ENCODE data around the gene TK1. TPM values are rescaled to one million over a fixed set of nuclear protein-coding genes. Genes with fewer than 3 reads are reported as not detected.

TK1 gene
- total and polyA plus RNA-seq, 2 donors from 2014 or later, result 9.3 to 12.7 TPM

- Histone ChIP-seq H3K4me3 (ENCODE audit: low read length in 3 of 3) (no peak overlapping the region), H3K9ac (ENCODE audit: low read length in 3 of 3) (no peak overlapping the region), H3K27ac (ENCODE audit: low read depth in 2 of 2, low read length in 2 of 2) (no peak overlapping the region), H3K36me3 (ENCODE audit: control insufficient read depth in 2 of 3, insufficient read depth in 3 of 3, low read length in 3 of 3) (no peaks in the 10 kb centered on the region), H3K4me1 (ENCODE audit: control insufficient read depth in 2 of 3, insufficient read depth in 2 of 3, low read depth in 1 of 3, low read length in 3 of 3) (peaks cover 0 to 32% (median 28%) of the 10 kb centered on the region in 3 donors), H3K9me3 (ENCODE audit: control insufficient read depth in 2 of 3, insufficient read depth in 1 of 3, low read length in 3 of 3) (no peaks in the 10 kb centered on the region), H3K27me3 (ENCODE audit: control insufficient read depth, insufficient read depth, low read length) (no peaks in the 10 kb centered on the region)
- FAIRE-seq (no peak), DNase-seq (no peak)
- TF ChIP-seq CTCF (IDR thresholded peaks at IDR 0.05; ENCODE audit: borderline replicate concordance, extremely low read depth, insufficient read depth), result no peak
- intact Hi-C loops (cut with DNase I), result no loop called here
Observed at GRCh38 chr17:78147315-78147998, 39.4 kb downstream of the TK1 start.

GRCh38 chr17:78146881-78147280 lies 40.0 kb downstream of the TK1 start:
- Histone ChIP-seq H3K9ac (ENCODE audit: low read length in 3 of 3) (no peak overlapping the region), H3K27ac (ENCODE audit: low read depth in 2 of 2, low read length in 2 of 2) (no peak overlapping the region)
- FAIRE-seq, result no peak

GRCh38 chr17:78146471-78146869 lies 40.4 kb downstream of the TK1 start:
- H3K4me1 ChIP-seq (ENCODE audit: control insufficient read depth in 2 of 3, insufficient read depth in 2 of 3, low read depth in 1 of 3, low read length in 3 of 3), result peaks cover 0 to 36% (median 27%) of the 10 kb centered on the region in 3 donors
- intact Hi-C loops (cut with DNase I), result no loop called here
- DNase-seq (no peak), FAIRE-seq (no peak)
- no peak for TF ChIP-seq CTCF (IDR thresholded peaks at IDR 0.05; ENCODE audit: borderline replicate concordance, extremely low read depth, insufficient read depth)
- no peak overlapping the region for H3K9ac ChIP-seq (ENCODE audit: low read length in 3 of 3)
- no peak overlapping the region for H3K27ac ChIP-seq (ENCODE audit: low read depth in 2 of 2, low read length in 2 of 2)
- H3K9me3 ChIP-seq (ENCODE audit: control insufficient read depth in 2 of 3, insufficient read depth in 1 of 3, low read length in 3 of 3), result no peaks in the 10 kb centered on the region
- no peaks in the 10 kb centered on the region for H3K36me3 ChIP-seq (ENCODE audit: control insufficient read depth in 2 of 3, insufficient read depth in 3 of 3, low read length in 3 of 3)
- no peak overlapping the region for H3K4me3 ChIP-seq (ENCODE audit: low read length in 3 of 3)
- no peaks in the 10 kb centered on the region for H3K27me3 ChIP-seq (ENCODE audit: control insufficient read depth, insufficient read depth, low read length)

More at GRCh38 chr17:78146881-78147280, 40.0 kb downstream of the TK1 start:
- Histone ChIP-seq H3K4me3 (ENCODE audit: low read length in 3 of 3) (no peak overlapping the region), H3K9me3 (ENCODE audit: control insufficient read depth in 2 of 3, insufficient read depth in 1 of 3, low read length in 3 of 3) (no peaks in the 10 kb centered on the region), H3K36me3 (ENCODE audit: control insufficient read depth in 2 of 3, insufficient read depth in 3 of 3, low read length in 3 of 3) (no peaks in the 10 kb centered on the region), H3K27me3 (ENCODE audit: control insufficient read depth, insufficient read depth, low read length) (no peaks in the 10 kb centered on the region), H3K4me1 (ENCODE audit: control insufficient read depth in 2 of 3, insufficient read depth in 2 of 3, low read depth in 1 of 3, low read length in 3 of 3) (peaks cover 0 to 33% (median 27%) of the 10 kb centered on the region in 3 donors)
- intact Hi-C loops (cut with DNase I), result no loop called here
- no peak for DNase-seq
- no peak for TF ChIP-seq CTCF (IDR thresholded peaks at IDR 0.05; ENCODE audit: borderline replicate concordance, extremely low read depth, insufficient read depth)

Measured in kidney (tissue), 14 donors.